B cell (primary cell): ENCODE measurements around the gene ZBP1.

Source experiments
- CTCF ChIP-seq: fragments of 200-600 bp; IDR thresholded peaks from one replicate; pipeline ENCODE4 v1.8.0; 2022; ENCODE audit warnings: antibody characterized with exemption, mild to moderate bottlenecking
- EZH2 ChIP-seq: IDR thresholded peaks from 2 replicates; pipeline ENCODE4 v1.6.1; 2012; ENCODE audit warnings: borderline replicate concordance, low read depth, mild to moderate bottlenecking, moderate library complexity, low read length; ENCODE audit not compliant: insufficient read depth, poor library complexity, severe bottlenecking

GRCh38 chr20:57564951-57565642, 55.1 kb downstream of the ZBP1 start:
- TF ChIP-seq CTCF (no peak), EZH2 (no peak)
